IPS-18a (cell line): ENCODE data around the gene ZNF593.
A peak's percentile ranks its signal among the peaks of the same experiment; 100 is the strongest.

ENCODE experiments used
- H3K27ac ChIP-seq: one replicate; pipeline ENCODE4 v1.5.1; 2013; ENCODE audit warnings: low read length
- H3K27me3 ChIP-seq: one replicate; pipeline ENCODE4 v1.6.1; 2013; ENCODE audit warnings: mild to moderate bottlenecking, low read length; ENCODE audit not compliant: control insufficient read depth, insufficient read depth
- H3K36me3 ChIP-seq: one replicate; pipeline ENCODE4 v1.6.1; 2013; ENCODE audit warnings: low read depth, low read length; ENCODE audit not compliant: control insufficient read depth
- H3K4me1 ChIP-seq: one replicate; pipeline ENCODE4 v1.6.1; 2013; ENCODE audit warnings: low read depth, low read length; ENCODE audit not compliant: control insufficient read depth
- H3K4me3 ChIP-seq: one replicate; pipeline ENCODE4 v1.5.1; 2013; ENCODE audit warnings: low read length
- H3K9ac ChIP-seq: one replicate; pipeline ENCODE4 v1.6.1; 2013; ENCODE audit warnings: mild to moderate bottlenecking, low read length, moderate library complexity
- H3K9me3 ChIP-seq: one replicate; pipeline ENCODE4 v1.6.1; 2013; ENCODE audit warnings: low read depth, low read length; ENCODE audit not compliant: control insufficient read depth

ZNF593 gene

DNA sequence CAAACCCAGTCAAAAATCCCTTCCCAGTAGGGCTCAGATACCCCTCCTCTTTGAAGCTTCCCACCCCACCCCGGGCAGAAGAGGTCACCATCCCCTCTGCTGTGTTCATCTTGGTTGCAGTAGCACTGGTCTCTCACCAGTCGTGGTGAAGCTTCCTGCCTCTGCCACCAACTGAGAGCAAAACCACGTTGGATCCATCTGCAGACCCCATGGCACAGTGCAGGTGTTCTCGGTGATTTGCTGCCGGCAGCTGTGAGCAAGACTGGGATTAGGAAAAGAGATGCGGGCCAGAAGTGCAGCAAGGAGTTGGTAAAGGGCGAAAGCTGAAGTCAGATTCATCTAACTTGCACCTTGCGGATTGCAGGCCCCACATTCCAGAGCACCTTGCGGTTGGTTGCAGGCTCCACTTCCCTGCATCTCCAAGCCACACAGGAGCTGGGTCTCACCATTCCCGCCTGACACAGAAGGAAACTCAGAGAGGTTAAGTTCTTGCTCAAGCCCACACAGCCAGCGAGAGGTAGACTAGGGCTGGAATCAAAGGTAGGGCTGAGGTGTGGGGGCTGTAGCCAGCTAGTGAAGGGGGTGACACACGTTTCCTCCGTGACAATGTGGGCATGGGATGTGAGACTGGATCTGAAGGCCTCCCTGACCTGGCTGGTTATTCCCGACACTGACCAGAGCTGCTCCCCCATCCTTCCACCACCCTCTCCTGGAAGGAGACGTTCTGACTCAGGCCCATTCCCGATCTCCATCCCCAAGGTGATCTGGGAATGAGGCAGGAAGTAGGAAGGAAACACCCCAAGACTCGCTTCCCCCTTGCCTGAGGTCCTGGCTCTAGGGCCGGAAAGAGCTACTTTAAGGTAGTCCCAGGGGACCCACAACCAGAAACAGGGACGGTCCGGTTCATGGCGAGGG, 14.1 kb upstream of the ZNF593 start:
- peaks cover 38% of the 10 kb centered on the region for H3K4me1 ChIP-seq
- H3K36me3 ChIP-seq: no peaks in the 10 kb centered on the region
- H3K9ac ChIP-seq: no peak overlapping the region
- peaks cover 88% of the 10 kb centered on the region for H3K27me3 ChIP-seq
- H3K4me3 ChIP-seq: peak overlapping the region; percentile 51
- no peak overlapping the region for H3K27ac ChIP-seq
- H3K9me3 ChIP-seq: no peaks in the 10 kb centered on the region

DNA sequence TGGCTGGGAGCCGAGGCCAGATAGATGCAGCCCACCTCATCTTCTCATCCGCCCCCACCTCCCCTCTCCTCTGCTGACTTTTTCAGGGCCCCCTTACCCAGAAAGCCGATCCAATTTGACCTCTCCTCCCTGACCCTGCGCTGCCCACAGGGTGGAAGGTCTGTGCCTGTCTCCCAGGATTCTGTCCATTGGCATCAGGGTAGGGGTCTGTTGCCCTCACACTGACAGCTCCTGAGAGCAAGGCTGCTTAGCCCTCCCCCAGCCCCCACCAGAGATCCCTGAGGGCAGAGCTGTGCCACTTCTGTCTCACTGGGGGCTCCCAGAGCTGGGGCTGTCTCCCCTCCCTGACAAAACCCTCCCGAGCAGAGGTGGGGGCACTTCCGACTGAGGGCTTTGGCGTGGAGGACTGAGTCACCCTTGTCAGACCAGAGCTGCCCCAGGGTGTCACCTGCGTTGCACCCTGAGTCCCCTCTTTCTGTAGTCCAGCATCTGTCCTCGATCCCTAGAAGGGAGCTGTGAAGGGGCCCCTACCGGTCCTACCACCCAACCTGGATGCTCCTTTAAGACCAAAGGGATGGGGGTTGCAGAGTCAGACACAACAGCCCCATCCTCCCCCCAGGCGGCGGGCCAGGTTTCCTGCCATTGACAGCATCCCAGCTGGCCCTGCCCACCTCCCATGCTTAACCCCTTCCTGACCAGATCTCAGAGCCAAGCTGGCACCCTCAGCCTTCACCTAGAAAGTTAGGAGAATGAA, 13.2 kb upstream of the ZNF593 start:
- Histone ChIP-seq H3K4me3 (peak overlapping the region; percentile 51), H3K9me3 (no peaks in the 10 kb centered on the region), H3K4me1 (peaks cover 44% of the 10 kb centered on the region), H3K36me3 (no peaks in the 10 kb centered on the region), H3K27me3 (peaks cover 92% of the 10 kb centered on the region), H3K27ac (no peak overlapping the region), H3K9ac (no peak overlapping the region)

DNA sequence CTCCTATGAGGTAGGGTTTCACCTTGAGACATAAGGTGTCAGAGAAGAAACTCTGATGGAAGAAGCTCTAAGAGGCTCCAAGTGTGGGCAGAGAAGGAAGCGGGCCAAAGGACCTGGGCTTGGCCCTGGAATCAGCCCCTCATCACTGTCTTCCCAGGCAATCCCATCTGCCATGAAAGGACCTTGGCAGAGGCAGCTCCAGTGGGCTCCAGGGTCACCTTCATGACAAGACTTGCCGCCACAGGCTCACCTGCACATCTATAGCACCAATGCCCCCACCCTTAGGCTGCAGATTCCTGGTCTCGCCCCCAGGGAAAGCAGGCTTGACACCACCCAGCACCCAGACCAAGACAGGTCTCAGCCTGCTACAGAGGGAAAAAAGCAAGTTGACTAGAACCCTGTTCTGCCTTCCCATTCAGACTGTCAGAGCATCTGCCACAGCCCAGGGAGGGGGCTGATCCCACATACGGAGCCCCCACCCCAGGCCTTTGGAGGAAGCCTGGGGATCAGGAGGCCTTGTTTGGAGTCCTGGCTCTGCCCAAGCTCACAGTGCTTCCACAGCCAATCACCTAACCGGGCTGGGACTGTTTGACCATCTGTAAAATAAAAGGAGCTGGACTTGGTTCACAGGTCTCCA, 11.3 kb upstream of the ZNF593 start:
- no peak overlapping the region for H3K4me3 ChIP-seq
- no peak overlapping the region for H3K27ac ChIP-seq
- no peak overlapping the region for H3K9ac ChIP-seq
- H3K9me3 ChIP-seq: no peaks in the 10 kb centered on the region
- H3K36me3 ChIP-seq: no peaks in the 10 kb centered on the region
- H3K4me1 ChIP-seq: peaks cover 44% of the 10 kb centered on the region
- peaks cover 100% of the 10 kb centered on the region for H3K27me3 ChIP-seq

DNA sequence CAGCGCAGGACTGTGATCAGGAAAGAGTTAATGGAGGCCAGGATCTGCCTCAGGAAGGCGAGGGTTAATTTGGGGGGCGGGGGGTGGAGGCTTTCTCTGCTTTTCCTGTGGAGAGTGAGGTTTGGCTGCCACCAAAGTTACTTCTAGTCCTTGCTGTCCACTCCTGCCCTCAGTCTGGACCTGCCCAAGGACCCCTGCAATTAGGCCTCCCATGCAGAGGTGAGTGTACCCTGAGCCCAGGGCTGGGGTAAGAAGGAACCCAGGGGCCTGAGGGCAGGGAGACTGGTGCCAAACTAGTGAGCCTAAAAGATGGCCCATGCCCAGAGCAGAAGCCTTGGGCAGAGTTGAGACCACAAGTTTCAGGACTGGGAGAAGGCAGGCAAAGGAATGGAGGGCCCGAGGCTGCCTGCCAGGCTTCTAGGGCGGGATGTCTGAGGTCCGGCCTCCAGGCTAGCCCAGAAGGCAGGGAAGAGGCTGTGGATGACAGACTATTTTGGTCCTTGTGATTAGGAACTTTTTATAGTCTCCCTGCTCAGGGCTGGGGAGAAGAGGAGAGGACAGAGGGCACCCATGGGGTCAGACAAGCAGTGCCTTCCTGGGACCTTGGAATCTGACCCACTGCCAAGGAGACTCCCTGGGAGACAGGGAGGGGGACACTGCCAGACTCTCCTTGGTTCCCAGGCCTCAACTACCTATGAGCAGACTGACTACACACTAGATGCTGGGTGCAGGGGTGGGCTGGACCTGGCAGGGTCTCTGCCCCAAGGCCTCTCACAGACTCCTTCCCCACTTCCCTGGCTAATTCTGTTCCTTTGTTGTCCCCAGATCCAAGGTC, 10.6 kb upstream of the ZNF593 start, which contains the start of gene FAM110D:
TSS of gene FAM110D (plus strand) at position 172 of the 835 bp plus-strand sequence. CDS start 2,213 bp downstream, outside the sequence.
- Histone ChIP-seq H3K4me1 (peaks cover 44% of the 10 kb centered on the region), H3K36me3 (no peaks in the 10 kb centered on the region), H3K27me3 (peaks cover 100% of the 10 kb centered on the region), H3K4me3 (no peak within 1 kb of the TSS), H3K27ac (no peak within 1 kb of the TSS), H3K9ac (no peak within 1 kb of the TSS), H3K9me3 (no peaks in the 10 kb centered on the region)

DNA sequence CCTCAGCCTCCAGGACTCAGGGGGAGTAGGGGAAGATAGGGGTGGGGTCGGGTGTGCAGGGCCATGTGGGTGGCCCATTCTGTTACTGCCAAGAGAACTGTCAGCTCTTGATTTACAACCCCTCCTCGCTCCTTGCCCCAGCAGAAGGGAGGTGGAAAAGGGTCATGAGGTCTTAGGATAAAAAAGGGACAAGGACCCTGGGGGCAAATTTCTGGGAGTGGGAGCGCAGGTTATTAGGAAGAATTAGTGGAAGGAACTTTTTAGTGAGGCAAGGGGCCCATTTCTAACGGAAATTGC, 10.0 kb upstream of the ZNF593 start:
- Histone ChIP-seq H3K9me3 (no peaks in the 10 kb centered on the region), H3K4me1 (peaks cover 42% of the 10 kb centered on the region), H3K9ac (no peak overlapping the region), H3K27me3 (peaks cover 99% of the 10 kb centered on the region), H3K4me3 (no peak overlapping the region), H3K36me3 (no peaks in the 10 kb centered on the region), H3K27ac (no peak overlapping the region)

DNA sequence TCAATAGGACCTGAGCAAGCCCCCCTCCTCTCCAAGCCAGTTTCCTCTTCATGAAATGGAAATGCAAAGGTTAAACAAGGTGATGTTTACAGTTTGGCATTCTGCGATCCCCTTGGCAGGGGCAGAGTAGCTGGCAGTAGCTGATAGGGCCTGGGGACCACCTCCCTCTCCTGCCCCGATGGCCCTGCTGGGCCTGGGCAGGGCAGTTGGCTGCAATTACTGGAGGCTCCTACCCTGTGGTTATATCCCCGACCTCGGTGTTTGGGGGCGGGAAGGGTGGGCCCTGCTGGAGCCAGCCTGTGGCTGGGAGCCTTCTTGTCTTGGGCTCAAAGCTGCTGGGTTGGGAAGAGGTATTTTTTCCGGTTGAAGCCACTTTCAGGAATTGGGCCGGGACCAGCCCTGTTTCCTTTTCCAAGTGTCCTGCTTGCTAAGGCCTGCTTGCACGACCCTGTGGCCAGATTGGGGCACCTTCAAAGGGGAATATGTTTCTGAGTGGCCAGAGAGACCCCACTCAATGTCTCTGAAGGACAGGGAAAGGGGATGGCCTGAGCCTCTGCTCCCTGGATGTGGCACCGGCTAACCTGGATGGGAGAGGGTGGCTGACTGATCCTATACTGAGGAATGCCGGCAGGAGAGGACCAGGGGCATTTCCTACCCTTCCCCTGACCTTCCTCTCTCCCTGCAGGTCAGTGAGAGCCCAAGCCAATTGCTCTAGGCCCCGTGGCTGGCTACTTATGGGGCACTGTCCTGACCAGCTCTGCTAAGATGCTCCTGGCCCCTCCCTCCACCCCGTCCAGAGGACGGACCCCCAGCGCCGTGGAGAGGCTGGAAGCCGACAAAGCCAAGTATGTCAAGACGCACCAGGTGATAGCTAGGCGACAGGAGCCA, 8.9 kb upstream of the ZNF593 start:
- H3K9ac ChIP-seq: peak overlapping the region; percentile 65

DNA sequence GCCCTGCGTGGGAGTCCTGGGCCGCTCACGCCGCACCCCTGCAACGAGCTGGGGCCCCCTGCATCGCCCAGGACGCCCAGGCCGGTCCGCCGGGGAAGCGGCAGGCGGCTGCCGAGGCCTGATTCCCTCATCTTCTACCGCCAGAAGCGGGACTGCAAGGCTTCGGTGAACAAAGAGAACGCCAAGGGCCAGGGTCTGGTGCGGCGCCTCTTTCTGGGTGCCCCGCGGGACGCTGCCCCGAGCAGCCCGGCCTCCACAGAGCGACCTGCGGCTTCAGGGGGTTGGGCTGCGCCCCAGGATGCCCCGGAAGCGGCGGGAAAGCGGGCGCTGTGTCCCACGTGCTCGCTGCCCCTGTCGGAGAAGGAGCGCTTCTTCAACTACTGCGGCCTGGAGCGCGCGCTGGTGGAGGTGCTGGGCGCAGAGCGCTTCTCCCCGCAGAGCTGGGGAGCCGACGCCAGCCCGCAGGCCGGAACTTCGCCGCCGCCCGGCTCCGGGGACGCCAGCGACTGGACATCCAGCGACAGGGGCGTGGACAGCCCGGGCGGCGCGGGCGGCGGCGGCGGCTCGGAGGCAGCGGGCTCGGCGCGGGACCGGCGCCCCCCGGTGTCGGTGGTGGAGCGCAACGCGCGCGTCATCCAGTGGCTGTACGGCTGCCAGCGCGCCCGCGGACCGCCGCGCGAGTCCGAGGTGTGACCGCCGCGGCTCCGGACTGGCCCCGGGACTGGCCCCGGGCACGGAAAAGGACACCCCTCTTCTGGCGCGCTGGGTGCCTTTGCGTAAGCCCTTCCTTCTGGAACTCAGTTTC, 8.1 kb upstream of the ZNF593 start:
- Histone ChIP-seq H3K9ac (peak overlapping the region; percentile 65), H3K36me3 (no peaks in the 10 kb centered on the region), H3K4me3 (peak overlapping the region; percentile 56), H3K27me3 (peaks cover 96% of the 10 kb centered on the region), H3K9me3 (no peaks in the 10 kb centered on the region), H3K27ac (no peak overlapping the region), H3K4me1 (peaks cover 29% of the 10 kb centered on the region)

More for the DNA sequence above, 8.9 kb upstream of the ZNF593 start:
- H3K36me3 ChIP-seq: no peaks in the 10 kb centered on the region
- H3K27me3 ChIP-seq: peaks cover 99% of the 10 kb centered on the region
- no peak overlapping the region for H3K27ac ChIP-seq
- peak overlapping the region; percentile 56 for H3K4me3 ChIP-seq
- no peaks in the 10 kb centered on the region for H3K9me3 ChIP-seq
- H3K4me1 ChIP-seq: peaks cover 38% of the 10 kb centered on the region

DNA sequence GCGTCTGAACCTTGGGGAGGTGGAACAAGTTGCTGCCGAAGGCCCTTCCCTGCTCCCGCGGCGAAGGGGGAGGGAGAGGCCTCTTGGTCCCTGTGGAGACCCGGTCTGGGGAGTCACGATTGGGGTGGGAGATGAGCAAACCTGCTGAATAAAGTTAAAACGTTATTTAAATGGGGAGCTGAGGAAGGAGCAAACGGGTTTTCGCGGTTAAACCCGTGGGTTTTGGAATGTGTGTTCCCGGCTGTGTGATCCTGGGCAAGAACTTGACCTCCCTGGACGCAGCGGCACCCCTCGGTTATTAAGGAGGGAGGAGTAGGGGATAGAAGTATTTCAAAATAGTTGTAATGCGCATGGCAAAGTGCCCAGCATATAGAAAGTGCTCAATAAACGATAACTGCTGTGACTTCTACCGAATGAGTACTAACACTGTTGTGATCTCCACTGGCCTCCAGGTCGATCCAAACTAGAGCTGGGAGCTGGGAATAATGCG, 7.4 kb upstream of the ZNF593 start:
- H3K4me3 ChIP-seq: peak overlapping the region; percentile 56

DNA sequence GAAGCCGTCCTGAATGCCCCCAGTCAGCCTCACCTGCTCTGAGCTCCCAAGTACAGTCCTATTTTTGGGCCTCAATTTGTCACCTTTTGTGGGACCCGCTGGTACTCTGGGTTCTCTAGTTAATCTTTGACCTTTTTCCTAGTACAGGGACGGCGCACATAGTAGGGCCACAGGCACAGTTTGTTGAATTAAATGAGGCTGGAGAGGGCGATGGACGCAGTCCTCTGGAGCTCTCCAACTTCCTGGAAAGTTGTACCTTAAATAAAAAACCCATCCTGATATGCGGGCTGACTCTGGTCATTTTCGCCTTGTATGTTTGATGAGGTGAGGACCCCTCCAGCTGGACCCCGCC, 6.0 kb upstream of the ZNF593 start:
- Histone ChIP-seq H3K4me1 (peaks cover 24% of the 10 kb centered on the region), H3K27ac (no peak overlapping the region), H3K9me3 (no peaks in the 10 kb centered on the region), H3K36me3 (no peaks in the 10 kb centered on the region), H3K4me3 (peak overlapping the region; percentile 17), H3K9ac (no peak overlapping the region), H3K27me3 (peaks cover 75% of the 10 kb centered on the region)

More for the DNA sequence above, 7.4 kb upstream of the ZNF593 start:
- Histone ChIP-seq H3K9ac (no peak overlapping the region), H3K4me1 (peaks cover 29% of the 10 kb centered on the region), H3K27ac (no peak overlapping the region), H3K27me3 (peaks cover 89% of the 10 kb centered on the region), H3K9me3 (no peaks in the 10 kb centered on the region), H3K36me3 (no peaks in the 10 kb centered on the region)
